ENCODE data around the gene GOLGA8K.
"Not testable (repeated sequence)": the region's sequence is repeated elsewhere in the genome, so short reads cannot be mapped to it uniquely, and the experiment has no call there.

Gene GOLGA8K

GRCh38 chr15:32352748-32353147, 50.3 kb downstream of the GOLGA8K start:
- not testable (repeated sequence) for DNase-seq (ENCODE audit: low spot score)

DNA sequence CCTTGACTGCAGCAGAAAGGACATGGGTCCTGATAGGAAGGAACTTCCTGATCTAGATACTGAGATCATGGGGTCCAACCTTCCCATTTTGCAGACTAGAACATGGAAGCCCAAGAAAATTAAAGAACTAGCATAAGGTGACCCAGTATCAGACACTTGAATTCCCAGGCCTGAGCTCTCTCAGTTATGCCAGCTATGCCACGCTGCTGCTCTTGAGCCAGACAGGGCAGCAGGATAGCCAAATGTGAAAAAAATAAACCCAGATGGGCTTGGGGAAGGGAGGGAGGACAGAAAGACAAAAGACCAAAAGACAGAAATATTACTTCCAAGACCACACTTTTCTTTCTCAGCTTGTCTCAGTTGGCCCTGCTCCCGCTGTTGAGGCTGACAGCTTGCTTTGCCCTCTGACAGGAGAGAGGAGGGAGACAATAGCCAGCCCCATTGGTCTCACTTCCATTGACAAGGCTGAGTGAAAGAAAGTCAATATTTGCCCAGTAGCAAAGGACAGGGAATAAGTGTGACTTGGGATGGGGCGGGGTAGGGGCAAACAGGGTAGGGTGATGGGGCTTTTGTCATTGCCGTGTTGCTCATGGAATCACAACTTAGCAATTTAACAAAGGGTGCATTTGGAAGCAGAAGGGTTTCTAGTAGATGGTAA, 52.4 kb downstream of the GOLGA8K start:
- DNase-seq (ENCODE audit: low spot score): not testable (repeated sequence)

GRCh38 chr15:32347037-32347436, 56.1 kb downstream of the GOLGA8K start:
- not testable (repeated sequence) for DNase-seq (ENCODE audit: low spot score)

- DNase-seq (ENCODE audit: low spot score): not testable (repeated sequence)
These were observed 57.0 kb downstream of the GOLGA8K start for GRCh38 chr15:32345978-32346547.

GRCh38 chr15:32343921-32344320, 59.2 kb downstream of the GOLGA8K start:
- DNase-seq (ENCODE audit: low spot score): not testable (repeated sequence)
